Measurements from ENCODE around the gene PKD1. TPM values are rescaled to one million over a fixed set of nuclear protein-coding genes. Genes with fewer than 3 reads are reported as not detected.

PKD1 gene
- total and polyA plus RNA-seq, 2 of the 13 experiments (the other 11 are each of a cell fraction or from before 2014, with no cell fraction given): 22.1 to 23.0 TPM

DNA sequence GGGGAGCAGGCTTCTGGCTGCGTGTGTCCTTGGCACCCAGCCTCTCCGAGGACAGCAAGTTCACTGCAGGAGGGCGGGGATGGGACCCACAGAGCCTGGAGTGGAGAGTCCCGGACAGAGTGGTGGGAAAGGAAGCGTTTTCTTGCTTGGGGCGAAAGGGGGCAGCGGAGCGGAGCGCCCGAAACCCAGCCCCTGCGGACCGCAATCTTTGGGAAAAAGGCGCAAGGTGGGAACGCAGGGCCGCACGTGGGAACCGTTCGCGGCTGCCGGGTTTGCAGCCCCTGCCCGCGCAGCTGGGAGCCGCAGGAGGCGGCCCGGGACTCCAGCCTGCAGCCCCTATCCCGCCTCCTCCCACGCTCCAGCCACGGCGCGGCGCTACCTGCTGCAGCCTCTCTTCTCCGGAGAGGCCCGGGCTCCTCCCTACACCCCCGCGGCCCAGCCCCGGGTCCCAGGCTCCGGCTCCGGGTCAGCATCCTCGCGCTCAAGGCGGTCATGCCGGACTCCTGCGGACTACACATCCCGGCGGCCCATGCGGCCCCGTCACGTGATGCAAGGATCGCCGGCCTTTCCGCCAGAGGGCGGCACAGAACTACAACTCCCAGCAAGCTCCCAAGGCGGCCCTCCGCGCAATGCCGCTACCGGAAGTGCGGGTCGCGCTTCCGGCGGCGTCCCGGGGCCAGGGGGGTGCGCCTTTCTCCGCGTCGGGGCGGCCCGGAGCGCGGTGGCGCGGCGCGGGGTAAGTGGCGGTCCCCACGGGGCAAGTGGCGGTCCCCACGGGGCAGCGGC lies 88.2 kb downstream of the PKD1 start, which contains the start of the genes NTHL1 and TSC2 (continued):
- TF ChIP-seq PAX8 (CRISPR knock-in tag; IDR thresholded peaks at IDR 0.05; ENCODE audit: borderline replicate concordance): 0 out of 2 replicates have a peak, but pooled peaks have one; percentile 19
- TF ChIP-seq ZNF343 (CRISPR knock-in tag; IDR thresholded peaks at IDR 0.05): peak; percentile 57; the same call in 1 of the 2 replicates
- TF ChIP-seq, protein P1, sequence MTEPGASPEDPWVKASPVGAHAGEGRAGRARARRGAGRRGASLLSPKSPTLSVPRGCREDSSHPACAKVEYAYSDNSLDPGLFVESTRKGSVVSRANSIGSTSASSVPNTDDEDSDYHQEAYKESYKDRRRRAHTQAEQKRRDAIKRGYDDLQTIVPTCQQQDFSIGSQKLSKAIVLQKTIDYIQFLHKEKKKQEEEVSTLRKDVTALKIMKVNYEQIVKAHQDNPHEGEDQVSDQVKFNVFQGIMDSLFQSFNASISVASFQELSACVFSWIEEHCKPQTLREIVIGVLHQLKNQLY (CRISPR knock-in tag; IDR thresholded peaks at IDR 0.05): peak; percentile 75
- TF ChIP-seq, protein P2, sequence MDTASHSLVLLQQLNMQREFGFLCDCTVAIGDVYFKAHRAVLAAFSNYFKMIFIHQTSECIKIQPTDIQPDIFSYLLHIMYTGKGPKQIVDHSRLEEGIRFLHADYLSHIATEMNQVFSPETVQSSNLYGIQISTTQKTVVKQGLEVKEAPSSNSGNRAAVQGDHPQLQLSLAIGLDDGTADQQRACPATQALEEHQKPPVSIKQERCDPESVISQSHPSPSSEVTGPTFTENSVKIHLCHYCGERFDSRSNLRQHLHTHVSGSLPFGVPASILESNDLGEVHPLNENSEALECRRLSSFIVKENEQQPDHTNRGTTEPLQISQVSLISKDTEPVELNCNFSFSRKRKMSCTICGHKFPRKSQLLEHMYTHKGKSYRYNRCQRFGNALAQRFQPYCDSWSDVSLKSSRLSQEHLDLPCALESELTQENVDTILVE (CRISPR knock-in tag; IDR thresholded peaks at IDR 0.05): peak; percentile 70
- no peak; the same call in 1 of the 2 replicates for TF ChIP-seq ZFP36L1 (CRISPR knock-in tag; IDR thresholded peaks at IDR 0.05)
- peak; percentile 44; the same call in 1 of the 2 replicates for TF ChIP-seq ZNF446 (CRISPR knock-in tag; IDR thresholded peaks at IDR 0.05)
- TF ChIP-seq NPAS2 (CRISPR knock-in tag; IDR thresholded peaks at IDR 0.05; ENCODE audit: borderline replicate concordance): no peak
- TF ChIP-seq KMT2B (CRISPR knock-in tag; IDR thresholded peaks at IDR 0.05): peak; percentile 43; the same call in 1 of the 2 replicates
- no peak for TF ChIP-seq ZNF570 (CRISPR knock-in tag; IDR thresholded peaks at IDR 0.05; ENCODE audit: borderline replicate concordance)
- TF ChIP-seq FOSL1 (CRISPR knock-in tag; IDR thresholded peaks at IDR 0.05; ENCODE audit: borderline replicate concordance): no peak
- peak; percentile 29; the same call in 1 of the 2 replicates for TF ChIP-seq ZNF232 (CRISPR knock-in tag; IDR thresholded peaks at IDR 0.05; ENCODE audit: borderline replicate concordance)
- TF ChIP-seq, protein P3, sequence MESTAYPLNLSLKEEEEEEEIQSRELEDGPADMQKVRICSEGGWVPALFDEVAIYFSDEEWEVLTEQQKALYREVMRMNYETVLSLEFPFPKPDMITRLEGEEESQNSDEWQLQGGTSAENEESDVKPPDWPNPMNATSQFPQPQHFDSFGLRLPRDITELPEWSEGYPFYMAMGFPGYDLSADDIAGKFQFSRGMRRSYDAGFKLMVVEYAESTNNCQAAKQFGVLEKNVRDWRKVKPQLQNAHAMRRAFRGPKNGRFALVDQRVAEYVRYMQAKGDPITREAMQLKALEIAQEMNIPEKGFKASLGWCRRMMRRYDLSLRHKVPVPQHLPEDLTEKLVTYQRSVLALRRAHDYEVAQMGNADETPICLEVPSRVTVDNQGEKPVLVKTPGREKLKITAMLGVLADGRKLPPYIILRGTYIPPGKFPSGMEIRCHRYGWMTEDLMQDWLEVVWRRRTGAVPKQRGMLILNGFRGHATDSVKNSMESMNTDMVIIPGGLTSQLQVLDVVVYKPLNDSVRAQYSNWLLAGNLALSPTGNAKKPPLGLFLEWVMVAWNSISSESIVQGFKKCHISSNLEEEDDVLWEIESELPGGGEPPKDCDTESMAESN (CRISPR knock-in tag; conservative IDR thresholded peaks at IDR 0.05): peak; percentile 96
- TF ChIP-seq BCL6 (CRISPR knock-in tag; IDR thresholded peaks at IDR 0.05): no peak
- no peak for TF ChIP-seq ZNF850 (CRISPR knock-in tag; conservative IDR thresholded peaks at IDR 0.05)
- 0 out of 2 replicates have a peak, but pooled peaks have one; percentile 2 for TF ChIP-seq ZNF629 (CRISPR knock-in tag; conservative IDR thresholded peaks at IDR 0.05)
- peak; percentile 74; the same call in 1 of the 2 replicates for TF ChIP-seq CAMTA2 (CRISPR knock-in tag; IDR thresholded peaks at IDR 0.05; ENCODE audit: borderline replicate concordance)
- TF ChIP-seq SYNCRIP (IDR thresholded peaks at IDR 0.05; ENCODE audit: insufficient read depth, low read depth, low read length): no peak
- peak; percentile 66 for TF ChIP-seq GATAD2A (CRISPR knock-in tag; IDR thresholded peaks at IDR 0.05)
- TF ChIP-seq, protein P4, sequence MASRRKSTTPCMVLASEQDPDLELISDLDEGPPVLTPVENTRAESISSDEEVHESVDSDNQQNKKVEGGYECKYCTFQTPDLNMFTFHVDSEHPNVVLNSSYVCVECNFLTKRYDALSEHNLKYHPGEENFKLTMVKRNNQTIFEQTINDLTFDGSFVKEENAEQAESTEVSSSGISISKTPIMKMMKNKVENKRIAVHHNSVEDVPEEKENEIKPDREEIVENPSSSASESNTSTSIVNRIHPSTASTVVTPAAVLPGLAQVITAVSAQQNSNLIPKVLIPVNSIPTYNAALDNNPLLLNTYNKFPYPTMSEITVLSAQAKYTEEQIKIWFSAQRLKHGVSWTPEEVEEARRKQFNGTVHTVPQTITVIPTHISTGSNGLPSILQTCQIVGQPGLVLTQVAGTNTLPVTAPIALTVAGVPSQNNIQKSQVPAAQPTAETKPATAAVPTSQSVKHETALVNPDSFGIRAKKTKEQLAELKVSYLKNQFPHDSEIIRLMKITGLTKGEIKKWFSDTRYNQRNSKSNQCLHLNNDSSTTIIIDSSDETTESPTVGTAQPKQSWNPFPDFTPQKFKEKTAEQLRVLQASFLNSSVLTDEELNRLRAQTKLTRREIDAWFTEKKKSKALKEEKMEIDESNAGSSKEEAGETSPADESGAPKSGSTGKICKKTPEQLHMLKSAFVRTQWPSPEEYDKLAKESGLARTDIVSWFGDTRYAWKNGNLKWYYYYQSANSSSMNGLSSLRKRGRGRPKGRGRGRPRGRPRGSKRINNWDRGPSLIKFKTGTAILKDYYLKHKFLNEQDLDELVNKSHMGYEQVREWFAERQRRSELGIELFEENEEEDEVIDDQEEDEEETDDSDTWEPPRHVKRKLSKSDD (CRISPR knock-in tag; IDR thresholded peaks at IDR 0.05; ENCODE audit: low read depth): peak; percentile 73
- TF ChIP-seq ZNF329 (CRISPR knock-in tag; IDR thresholded peaks at IDR 0.05; ENCODE audit: low read depth): no peak; the same call in 1 of the 2 replicates
- TF ChIP-seq KDM6A (CRISPR knock-in tag; IDR thresholded peaks at IDR 0.05; ENCODE audit: low read depth): no peak
- no peak for TF ChIP-seq ZFP82 (CRISPR knock-in tag; IDR thresholded peaks at IDR 0.05; ENCODE audit: borderline replicate concordance)
- TF ChIP-seq SOX5 (CRISPR knock-in tag; IDR thresholded peaks at IDR 0.05; ENCODE audit: borderline replicate concordance): peak; percentile 35; the same call in 1 of the 2 replicates
- TF ChIP-seq SNAI1 (CRISPR knock-in tag; IDR thresholded peaks at IDR 0.05; ENCODE audit: borderline replicate concordance): peak; percentile 57; the same call in 1 of the 2 replicates
